ENCODE measurements around the gene SEPSECS.

- TF ChIP-seq POLR2A (IDR thresholded peaks at IDR 0.05), result no peak
- TF ChIP-seq, protein P1, sequence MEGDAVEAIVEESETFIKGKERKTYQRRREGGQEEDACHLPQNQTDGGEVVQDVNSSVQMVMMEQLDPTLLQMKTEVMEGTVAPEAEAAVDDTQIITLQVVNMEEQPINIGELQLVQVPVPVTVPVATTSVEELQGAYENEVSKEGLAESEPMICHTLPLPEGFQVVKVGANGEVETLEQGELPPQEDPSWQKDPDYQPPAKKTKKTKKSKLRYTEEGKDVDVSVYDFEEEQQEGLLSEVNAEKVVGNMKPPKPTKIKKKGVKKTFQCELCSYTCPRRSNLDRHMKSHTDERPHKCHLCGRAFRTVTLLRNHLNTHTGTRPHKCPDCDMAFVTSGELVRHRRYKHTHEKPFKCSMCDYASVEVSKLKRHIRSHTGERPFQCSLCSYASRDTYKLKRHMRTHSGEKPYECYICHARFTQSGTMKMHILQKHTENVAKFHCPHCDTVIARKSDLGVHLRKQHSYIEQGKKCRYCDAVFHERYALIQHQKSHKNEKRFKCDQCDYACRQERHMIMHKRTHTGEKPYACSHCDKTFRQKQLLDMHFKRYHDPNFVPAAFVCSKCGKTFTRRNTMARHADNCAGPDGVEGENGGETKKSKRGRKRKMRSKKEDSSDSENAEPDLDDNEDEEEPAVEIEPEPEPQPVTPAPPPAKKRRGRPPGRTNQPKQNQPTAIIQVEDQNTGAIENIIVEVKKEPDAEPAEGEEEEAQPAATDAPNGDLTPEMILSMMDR (IDR thresholded peaks at IDR 0.05), result no peak
These were observed 39.9 kb downstream of the SEPSECS start for GRCh38 chr4:25120146-25120940.
